Measurements from ENCODE around the gene CD58.

DNA sequence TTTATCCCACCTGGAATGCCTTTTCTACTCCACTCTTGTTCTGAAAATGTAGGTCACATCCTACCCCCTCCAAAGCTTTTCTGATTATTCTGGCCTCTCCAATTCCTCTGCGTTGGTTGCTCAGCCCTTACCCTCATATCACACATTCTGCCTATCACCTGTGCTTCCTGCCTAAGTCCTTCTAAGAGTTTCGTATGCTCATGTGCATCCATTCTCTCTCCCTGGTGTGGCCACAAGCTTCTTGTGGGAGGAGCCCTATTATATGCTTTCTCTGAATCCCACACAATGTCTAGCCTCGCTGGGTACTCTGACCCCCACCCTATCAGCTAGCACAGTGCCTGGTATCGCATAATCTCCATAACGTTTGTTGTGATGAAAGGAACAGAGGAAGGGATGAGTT lies 54.2 kb downstream of the CD58 start:
- TF ChIP-seq, protein P1, sequence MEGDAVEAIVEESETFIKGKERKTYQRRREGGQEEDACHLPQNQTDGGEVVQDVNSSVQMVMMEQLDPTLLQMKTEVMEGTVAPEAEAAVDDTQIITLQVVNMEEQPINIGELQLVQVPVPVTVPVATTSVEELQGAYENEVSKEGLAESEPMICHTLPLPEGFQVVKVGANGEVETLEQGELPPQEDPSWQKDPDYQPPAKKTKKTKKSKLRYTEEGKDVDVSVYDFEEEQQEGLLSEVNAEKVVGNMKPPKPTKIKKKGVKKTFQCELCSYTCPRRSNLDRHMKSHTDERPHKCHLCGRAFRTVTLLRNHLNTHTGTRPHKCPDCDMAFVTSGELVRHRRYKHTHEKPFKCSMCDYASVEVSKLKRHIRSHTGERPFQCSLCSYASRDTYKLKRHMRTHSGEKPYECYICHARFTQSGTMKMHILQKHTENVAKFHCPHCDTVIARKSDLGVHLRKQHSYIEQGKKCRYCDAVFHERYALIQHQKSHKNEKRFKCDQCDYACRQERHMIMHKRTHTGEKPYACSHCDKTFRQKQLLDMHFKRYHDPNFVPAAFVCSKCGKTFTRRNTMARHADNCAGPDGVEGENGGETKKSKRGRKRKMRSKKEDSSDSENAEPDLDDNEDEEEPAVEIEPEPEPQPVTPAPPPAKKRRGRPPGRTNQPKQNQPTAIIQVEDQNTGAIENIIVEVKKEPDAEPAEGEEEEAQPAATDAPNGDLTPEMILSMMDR (IDR thresholded peaks at IDR 0.05): no peak
- no peak for TF ChIP-seq EP300 (IDR thresholded peaks at IDR 0.05)
